SIG-M5 treated with dmso at 0.1 percent for 504 hours (cell line): ENCODE measurements around the gene ARPC1A.
"Not testable (repeated sequence)": the region's sequence is repeated elsewhere in the genome, so short reads cannot be mapped to it uniquely, and the experiment has no call there.

Experiments
- DNase-seq: peaks from one replicate; lab custom pipeline; 2025; ENCODE audit not compliant: unreplicated experiment; lab: John Stamatoyannopoulos, UW

The ARPC1A gene

DNA sequence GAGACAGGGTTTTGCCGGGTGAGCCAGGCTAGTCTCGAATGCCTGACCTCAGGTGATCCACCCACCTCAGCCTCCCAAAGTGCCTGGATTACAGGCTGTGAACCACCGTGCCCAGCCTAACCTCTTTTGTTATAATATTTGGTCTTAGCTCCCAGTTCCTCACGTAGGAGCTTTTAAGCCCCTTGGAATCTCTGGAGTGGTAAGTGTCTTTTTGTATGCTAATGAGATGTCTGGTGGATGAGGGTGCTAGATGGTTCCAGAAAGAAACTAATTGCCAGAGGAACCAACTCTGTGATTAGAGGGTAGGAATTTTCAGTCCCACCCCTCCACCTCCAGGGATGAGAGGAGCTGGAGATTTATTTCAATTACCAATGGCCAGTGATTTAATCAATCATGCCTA is 5.3 kb upstream of the ARPC1A start:
- DNase-seq: no peak

GRCh38 chr7:99322659-99323058 is 3.0 kb upstream of the ARPC1A start:
- not testable (repeated sequence) for DNase-seq

- DNase-seq: no peak
Measured at GRCh38 chr7:99324559-99324958, 1.1 kb upstream of the ARPC1A start.

DNA sequence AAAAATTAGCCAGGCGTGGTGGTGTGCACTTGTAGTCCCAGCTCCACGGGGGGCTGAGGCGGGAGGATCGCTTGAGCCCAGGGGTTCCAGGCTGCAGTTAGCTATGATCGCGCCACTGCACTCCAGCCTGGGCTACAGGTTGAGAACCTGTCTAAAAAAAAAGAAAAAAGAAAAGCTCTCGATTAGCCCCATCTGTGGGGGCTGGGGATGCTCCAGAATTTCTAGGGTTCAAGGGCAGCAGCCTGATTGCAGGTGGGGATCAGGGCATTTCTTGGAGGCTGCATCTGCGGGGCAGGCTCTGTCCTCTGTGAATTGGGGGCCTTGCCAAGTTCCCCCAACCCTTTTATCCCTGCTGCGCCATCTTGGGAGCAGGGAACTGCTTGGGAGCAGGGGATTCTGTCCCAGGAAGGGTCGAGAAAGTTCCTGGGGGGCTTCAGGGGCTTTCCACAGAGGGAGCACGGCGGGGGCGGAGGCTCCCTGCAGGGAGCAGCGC is 651 bp upstream of the ARPC1A start:
- DNase-seq: no peak

- DNase-seq: no peak
Measured at GRCh38 chr7:99326408-99326782, 697 bp downstream of the ARPC1A start.

DNA sequence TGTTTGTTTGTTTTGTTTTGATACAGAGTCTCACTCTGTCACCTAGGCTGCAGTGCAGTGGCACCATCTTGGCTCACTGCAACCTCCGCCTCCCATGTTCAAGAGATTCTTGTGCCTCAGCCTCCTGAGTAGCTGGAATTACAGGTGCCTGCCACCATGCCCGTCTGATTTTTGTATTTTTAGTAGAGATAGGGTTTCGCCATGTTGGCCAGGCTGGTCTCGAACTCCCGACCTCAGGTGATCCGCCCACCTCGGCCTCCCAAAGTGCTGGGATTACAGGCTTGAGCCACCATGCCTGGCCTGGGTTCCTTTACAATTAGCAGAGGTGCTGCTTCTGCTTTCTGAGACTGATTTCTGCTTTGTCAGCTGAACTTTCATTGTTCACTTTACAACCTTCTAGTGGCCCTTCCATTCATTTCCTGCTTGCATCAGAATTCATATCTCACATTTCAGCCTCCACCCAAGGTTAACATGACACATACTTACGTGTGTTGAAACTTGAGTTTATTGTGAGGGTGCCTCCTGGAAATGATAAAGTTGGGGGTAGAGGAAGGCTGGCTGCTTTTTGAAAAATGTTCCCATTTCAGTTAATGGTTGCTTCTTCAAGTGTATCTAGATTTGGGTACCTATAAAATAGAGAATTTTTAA is 4.7 kb downstream of the ARPC1A start:
- DNase-seq: peak; percentile 96

- no peak for DNase-seq
Measured at GRCh38 chr7:99331002-99331401, 5.3 kb downstream of the ARPC1A start.

DNA sequence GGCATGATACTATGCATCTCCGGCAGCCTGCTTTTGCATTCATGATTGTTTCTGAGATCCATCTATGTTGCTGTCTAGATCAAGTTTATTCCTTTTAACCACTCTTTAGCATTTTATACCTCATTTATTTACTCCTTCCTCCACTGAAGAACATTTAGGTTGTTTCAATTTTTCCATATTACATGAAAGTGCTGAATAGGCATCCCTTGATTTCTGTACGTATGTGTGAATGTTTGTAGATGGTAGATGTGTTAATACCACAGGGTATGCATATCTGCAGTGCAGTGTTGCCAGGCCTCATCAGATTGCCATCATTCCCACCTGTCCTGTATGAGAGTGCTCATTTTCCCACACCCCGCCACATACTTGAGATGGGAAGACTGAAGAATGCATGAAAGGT is 13.9 kb downstream of the ARPC1A start:
- DNase-seq: no peak

DNA sequence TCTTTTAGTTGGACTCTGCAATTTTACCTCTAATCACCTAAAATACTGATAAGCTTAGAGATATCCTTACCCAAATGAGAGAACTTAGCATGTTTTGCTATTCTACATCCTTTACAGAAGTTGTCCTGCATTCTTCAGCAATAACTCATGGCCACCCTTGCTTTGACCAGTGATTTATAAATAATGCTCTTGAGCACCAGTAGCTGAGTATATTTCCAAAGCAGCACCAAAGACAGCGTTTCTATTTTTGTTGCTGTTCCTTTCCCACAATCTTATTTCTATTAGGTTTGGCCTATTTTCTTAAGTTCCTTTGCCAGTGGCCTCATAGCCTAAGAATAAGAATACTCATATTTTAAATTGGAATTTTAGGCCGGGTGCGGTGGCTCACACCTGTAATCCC is 15.0 kb downstream of the ARPC1A start:
- no peak for DNase-seq

DNA sequence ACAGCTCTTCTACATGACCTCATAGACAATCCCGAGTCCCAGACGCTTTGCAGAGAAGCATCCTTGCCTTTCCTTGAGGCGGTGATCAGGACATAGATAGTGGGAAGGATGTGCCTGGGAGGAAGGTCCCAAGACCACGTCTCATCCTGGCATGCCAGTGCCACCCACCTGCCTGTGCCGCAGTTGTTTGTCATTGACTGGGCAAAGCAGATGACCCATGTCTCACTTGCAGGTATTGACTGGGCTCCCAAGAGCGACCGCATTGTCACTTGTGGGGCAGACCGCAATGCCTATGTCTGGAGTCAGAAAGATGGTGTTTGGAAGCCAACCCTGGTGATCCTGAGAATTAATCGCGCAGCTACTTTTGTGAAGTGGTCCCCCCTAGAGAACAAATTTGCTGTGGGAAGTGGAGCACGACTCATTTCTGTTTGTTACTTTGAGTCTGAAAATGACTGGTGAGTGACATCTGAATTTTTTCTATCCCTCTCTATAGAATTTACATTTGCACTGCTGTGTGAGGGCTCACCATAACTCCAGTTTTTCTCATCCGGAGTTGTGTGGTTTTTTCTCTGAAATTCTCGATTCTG is 18.5 kb downstream of the ARPC1A start:
- DNase-seq: no peak

DNA sequence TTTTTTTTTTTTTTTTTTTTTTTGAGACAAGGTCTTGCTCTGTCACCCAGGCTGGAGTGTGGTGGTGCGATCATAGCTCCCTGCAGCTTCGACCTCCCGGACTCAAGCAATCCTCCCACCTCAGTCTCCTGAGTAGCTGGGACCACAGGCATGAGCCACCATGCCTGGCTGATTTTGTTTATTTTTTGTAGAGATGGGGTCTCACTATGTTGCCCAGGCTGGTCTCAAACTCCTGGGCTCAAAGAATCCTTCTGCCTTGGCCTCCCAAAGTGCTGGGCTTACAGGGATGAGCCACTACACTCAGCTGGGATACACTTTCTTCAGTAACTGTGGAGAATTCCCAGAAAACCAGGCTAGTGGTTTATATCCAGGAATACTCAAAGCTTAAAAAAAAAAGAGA is 24.9 kb downstream of the ARPC1A start:
- not testable (repeated sequence) for DNase-seq

DNA sequence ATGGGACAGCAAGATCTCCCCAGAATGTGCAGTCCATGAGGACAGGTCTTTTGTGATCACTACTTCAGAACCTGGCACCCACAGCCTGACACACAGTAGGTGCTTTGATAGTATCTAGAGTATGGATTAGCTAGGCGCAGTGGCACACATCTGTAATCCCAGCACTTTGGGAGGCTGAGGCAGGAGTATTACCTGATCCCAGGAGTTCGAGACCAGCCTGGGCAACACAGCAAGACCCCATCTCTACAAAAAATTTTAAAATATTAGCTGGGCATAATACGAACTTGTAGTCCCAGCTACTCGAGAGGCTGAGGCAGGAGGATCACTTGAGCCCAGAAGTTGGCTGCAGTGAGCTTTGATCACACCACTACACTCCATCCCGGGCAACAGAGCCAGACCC is 26.5 kb downstream of the ARPC1A start:
- DNase-seq: no peak

DNA sequence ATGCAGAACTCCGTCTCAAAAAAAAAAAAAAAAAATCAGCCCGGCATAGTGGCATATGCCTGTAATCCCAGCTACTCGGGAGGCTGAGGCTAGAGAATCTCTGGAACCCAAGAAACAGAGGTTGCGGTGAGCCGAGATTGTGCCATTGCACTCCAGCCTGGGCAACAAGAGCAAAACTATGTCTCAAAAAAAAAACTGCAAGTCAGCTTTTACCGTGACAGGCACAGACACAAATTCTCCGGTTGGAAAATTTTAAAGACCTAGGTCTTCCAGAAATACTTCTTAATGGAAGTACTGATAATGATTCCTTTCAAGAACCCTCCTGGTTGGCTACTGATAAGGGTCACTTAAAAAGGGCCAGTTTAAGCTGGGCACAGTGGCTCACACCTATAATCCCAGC is 29.4 kb downstream of the ARPC1A start:
- DNase-seq: no peak

DNA sequence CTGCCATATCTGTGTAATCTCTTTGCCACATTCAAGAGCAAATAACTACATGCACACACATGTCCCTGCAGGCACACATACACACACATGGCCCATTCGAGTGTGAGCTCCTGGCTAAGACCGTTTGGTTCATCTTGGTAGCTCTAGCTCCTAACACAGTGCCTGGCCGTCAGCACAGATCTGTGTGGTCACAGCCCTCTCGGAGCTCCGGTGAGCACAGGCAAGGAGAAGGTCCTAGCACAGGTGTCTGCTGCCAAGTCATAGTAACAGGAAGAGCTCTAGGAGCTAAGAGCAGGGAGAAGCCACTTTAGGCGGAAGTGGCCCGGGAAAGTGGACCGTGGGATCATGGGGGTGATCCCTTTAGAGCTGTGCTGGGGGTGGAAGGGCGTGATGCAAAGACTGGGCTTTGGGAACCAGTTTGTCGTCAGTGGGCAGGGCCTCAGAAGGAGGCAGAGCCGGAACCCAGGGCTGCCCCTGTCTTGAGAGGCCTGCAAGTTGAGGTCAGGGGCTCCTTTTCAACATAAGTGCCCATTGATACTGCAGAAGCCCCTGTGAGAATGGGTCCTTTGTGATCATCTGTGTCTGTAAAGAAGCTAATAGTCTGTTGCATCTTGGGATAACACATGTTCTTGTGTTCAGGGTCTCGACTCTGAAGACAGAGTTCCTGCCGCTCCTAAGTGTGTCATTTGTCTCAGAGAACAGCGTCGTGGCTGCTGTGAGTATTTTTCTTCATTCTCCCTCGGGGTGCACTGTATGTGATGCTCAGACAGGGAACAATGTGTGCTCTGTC is 32.2 kb downstream of the ARPC1A start:
- no peak for DNase-seq

GRCh38 chr7:99358521-99358920 is 32.8 kb downstream of the ARPC1A start:
- not testable (repeated sequence) for DNase-seq

- DNase-seq: no peak
Measured at GRCh38 chr7:99359465-99360154, 33.9 kb downstream of the ARPC1A start.

DNA sequence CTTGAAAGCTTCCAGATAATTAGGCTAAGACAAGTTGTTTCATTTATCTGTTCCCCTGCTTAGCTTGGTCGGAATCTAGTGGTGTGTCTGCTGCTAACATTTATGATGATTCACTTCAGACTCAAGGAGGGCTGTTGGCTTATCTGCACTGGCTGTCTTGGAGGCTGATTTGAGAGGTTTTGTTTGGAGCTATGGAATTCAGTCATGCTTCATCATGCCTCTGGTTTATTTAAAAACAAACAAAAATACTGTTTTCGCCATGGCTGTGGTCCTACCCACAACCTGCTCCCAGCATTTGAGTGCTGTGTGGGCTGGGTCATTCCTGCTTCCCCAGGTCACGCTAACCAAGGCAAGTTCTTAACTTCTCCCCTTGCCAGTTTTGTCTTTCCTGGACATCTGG is 37.1 kb downstream of the ARPC1A start:
- DNase-seq: no peak

- DNase-seq: no peak
Measured at GRCh38 chr7:99363286-99363685, 37.6 kb downstream of the ARPC1A start.

DNA sequence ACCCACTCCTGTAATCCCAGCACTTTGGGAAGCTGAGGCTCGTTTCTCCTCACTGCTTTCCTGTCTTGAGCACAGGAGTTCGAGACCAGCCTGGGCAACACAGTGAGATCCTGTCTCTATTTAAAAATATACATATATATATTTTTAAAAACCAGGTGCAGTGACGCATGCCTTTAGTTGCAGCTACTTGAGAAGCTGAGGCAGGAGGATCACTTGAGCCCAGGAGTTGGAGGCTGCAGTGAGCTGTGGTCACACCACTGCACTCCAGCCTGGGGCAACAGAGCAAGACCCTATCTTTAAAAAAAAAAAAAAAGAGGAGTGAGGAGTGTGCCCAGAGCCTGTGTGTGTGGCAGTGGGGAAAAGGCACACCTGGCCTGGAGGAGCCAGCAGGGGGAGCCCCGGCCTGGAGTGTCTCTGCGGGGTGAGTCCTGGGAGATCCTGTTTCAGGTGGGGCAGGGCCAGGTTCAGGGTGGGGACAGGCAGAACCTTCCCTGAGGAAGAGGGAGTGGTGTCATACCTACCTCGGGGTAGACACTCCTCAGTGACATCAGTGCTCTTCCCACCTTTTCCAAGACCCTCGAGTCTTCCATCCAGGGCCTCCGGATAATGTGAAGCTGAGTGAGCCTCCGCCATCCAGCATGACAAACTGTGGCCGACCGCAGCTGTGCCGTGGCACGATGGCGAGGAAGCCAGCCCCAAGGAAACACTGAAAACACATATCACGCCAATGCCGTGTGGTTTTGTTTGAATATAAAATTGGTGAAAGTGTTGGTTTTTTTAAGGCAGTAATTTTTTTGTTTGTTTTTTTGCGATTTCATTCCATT is 39.8 kb downstream of the ARPC1A start:
- DNase-seq: no peak

DNA sequence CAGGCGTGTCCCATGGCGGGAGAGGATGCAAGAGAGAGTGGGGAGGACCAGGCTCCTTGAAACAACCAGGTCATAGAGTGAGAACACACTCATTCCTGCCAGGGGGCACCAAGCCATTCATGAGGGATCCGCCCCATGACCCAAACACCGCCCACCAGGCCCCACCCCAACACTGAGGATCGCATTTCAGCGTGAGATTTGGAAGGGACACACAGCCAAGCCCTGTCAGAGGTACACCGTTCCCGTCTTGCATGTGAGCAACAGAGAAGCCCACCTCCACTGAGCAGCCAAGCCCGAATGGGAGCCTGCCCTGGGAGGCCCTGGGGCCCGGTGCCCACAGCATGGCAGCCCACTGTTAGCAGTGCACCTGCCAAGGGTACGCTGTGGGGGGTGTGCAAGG is 40.9 kb downstream of the ARPC1A start:
- DNase-seq: no peak
